Measurements from ENCODE around the gene PGLYRP2. TPM values are rescaled to one million over a fixed set of nuclear protein-coding genes. Genes with fewer than 3 reads are reported as not detected.
"Not testable (repeated sequence)": the region's sequence is repeated elsewhere in the genome, so short reads cannot be mapped to it uniquely, and the experiment has no call there.

PGLYRP2 gene
- total RNA-seq, 1 experiment from 2014 or later: not detected

DNA sequence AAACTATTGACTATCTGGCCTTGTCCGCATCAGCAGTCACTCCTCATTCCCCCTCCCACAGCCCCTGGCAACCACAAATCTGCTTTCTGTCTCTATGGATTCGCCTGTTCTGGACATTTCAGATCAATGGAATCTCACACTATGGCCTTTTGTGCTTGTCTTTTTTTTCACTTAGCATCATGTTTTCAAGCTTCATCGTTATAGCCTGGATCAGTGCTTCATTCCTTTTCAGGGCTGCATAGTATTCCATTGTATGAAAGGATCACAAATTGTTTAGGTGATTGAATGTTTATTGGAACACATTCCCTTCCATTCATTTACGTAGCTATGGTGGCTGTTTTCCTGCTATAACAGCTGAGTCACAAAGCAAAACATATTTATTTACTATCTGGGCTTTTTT lies 7.7 kb upstream of the PGLYRP2 start:
- DNase-seq (ENCODE audit: low read depth): no peak

DNA sequence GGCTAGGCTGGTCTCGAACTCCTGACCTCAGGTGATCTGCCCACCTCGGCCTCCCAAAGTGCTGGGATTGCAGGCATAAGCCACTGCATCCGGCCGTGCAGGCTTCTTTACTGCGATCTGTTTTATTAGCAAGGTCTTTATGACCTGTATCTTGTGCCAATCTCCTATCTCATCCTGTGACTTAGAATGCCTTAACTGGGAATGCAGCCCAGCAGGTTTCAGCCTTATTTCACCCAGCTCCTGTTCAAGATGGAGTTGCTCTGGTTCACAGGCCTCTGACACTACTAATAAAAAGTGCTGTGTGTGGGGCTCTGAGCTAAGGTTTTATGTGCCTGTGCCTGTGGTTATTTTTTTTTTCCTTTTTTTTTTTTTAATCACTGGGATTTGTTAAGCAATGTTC lies 6.5 kb upstream of the PGLYRP2 start:
- DNase-seq (ENCODE audit: low read depth): not testable (repeated sequence)

DNA sequence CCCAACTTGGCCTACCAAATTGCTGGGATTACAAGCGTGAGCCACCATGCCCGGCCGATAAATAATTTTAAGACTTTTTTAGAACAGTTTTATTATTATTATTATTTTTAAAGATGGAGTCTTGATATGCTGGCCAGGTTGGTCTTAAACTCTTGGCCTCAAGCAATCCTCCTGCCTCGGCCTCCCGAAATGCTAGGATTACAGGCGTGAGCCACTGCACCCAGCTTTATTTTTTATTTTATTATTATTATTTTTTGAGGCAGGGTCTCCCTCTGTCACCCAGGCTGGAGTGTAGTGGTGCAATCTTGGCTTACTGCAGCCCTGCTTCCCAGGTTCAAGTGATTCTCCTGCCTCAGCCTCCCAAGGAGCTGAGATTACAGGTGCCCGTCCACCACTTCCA lies 1.7 kb upstream of the PGLYRP2 start:
- not testable (repeated sequence) for DNase-seq (ENCODE audit: low read depth)

DNA sequence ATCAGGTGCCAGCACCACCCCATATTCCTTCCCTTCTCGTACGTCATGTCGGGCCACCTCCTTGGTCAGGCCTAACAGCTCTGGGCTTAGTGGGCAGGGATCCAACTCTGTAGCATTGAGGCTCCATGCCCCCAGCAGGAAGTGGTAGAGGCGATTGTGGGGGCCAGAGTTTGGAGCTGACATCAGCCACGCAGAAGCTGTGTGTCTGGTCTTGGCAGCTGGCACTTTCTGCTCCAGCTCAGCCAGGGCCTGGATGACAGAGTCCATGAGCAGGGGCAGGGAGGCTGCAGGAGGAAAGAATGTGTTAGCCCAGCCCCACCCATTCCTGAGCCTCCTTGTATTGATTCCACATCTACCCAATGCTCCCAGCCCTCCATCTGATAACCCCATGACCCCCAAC lies 3.0 kb downstream of the PGLYRP2 start:
- no peak for DNase-seq (ENCODE audit: low read depth)

DNA sequence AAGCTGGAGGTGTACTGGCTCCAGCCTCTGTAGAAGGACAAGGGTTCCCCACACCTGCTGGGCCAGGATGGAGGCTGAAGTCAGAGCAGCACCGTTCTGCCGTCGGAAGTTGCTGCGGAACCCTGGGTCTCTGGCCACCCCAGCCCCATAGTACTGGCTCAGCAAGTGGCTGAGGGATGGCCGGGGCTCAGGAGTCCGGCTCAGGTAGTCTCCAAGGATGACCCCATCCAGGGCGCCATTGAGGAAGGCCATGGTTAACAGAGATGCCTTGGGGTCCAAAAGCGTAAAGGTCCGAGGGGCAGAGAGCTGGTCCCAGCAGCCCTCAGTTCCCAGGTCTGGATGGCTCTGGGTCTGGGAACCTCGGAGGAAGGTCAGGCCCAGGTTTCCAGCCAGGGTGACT lies 3.7 kb downstream of the PGLYRP2 start:
- DNase-seq (ENCODE audit: low read depth): no peak

DNA sequence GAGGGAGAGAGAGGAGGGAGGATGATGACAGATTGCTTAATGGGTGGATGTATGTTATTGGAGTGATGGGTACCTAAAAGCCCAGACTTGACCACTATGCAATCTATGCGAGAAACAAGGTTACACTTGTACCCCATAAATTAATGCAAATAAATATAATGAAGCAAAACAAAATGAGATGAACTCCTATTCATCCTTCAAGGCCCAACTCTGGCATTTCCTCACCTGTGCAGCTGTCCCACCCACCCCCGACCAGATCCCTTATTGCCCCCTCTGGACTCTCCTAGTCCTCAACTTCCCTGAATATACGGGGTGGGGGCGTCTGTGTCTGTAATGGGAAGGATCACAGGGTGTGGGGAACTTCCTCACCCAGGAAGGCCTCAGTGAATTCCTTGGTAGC lies 4.1 kb downstream of the PGLYRP2 start:
- no peak for DNase-seq (ENCODE audit: low read depth)

DNA sequence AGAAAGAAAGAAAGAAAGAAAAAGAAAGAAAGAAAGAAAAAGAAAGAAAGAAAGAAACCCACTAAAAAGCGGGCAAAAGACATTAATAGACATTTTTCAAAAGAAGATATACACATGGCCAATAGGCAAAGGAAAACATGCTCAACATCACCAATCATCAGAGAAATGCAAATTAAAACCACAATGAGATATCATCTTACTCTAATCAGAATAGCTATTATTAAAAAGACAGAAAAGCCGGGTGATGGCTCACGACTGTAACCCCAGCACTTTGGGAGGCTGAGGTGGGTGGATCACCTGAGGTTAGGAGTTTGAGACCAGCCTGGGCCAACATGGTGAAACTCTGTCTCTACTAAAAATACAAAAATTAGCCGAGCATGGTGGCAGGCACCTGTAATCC lies 5.5 kb downstream of the PGLYRP2 start:
- DNase-seq (ENCODE audit: low read depth): not testable (repeated sequence)

DNA sequence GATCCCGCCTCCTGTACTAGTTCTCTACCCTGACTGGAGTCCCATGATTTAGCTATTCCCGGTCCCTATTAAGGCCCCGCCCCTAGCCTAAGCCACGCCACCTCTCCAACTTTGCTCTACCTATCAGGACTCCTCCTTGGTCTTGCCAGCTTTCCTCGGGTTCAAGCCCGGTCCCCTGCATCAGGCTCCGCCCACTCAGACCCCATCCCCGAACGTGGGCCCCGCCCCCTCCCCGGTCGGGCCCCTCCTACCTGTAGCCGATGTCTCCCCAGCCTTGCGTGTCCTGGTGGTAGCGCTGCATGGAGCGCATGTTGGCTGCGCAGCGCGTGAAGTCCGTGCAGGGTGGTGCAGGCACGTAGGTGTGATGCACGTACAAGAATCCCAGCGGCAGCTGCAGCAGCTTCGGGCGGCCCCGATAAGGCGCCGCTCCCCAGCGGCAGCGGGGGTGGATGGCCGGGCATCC lies 7.6 kb downstream of the PGLYRP2 start:
- DNase-seq (ENCODE audit: low read depth): no peak

DNA sequence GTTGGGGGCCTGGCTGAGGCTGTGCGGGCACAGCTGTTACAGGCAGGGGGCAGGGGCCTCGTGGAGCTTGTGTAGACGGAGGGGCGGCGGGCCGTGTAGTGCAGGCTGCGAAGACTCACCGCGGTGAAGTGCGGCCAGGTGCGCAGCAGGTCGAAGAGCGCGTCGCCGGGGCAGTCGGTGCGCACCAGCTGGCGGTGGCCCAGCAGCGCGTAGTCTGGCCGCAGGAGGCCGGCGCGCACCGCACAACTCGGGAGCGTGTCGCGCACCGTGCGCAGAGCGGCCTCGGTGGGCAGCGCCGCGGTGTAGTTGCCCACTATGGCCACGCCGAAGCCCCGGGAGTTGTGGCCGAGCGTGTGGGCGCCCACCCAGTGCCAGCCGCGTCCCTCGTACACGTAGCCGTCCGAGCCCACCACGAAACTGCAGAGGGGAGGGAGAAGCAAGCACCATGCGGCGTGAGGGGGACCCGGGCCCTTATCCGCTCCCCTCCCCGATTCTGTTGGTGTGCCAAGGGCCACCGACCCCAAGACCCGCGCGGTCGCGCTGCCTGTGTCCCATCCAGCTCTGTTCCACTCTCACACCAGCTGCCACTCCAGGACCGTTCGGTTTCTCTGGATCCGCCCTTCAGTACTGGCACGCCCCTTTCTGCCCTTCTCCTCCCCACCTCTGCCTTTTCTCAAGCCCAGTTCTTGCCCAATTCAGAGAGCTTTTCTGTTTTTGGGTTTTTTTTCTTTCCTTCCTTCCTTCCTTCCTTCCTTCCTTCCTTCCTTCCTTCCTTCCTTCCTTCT lies 9.6 kb downstream of the PGLYRP2 start:
- DNase-seq (ENCODE audit: low read depth): no peak

DNA sequence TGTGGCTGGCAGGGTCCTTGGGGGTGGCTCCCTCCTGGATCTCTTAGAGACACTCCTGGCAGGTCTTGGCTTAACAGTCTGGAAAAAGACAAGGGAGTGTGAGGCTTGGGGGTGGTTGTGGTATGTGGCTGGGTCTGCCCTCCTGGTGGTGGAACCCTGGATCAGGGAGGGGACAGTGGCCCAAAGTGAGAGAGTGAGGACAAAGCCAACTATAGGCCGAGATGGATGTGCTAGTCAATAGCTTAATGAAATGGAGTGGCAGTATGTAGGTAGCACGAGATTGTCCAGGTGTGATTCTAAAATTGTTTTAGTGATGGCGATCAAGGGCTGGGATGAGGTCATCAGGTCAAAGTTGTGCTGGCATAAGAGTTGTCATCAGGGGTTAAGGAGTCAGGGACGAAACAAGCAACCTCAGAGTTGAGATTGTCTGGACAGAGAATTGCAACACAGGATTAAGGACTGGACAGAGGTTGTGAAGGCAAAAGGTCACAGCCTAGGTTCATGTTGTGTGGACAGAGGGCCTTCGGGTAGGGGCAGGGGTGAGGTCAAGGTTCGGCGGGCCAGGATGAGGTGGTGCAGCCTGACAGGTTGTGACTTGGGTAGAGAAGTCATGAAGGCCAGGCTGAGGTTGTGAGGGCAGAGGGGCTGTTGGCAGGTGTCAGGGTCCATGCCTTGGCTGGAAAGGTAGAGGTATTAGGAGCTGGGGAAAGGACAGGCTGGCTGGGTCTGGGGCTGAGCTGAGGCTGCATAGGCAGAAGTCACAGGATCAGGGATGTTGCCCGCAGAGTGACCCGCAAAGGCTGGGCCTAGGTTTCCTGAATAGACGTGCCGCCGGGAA lies 10.4 kb downstream of the PGLYRP2 start:
- no peak for DNase-seq (ENCODE audit: low read depth)

DNA sequence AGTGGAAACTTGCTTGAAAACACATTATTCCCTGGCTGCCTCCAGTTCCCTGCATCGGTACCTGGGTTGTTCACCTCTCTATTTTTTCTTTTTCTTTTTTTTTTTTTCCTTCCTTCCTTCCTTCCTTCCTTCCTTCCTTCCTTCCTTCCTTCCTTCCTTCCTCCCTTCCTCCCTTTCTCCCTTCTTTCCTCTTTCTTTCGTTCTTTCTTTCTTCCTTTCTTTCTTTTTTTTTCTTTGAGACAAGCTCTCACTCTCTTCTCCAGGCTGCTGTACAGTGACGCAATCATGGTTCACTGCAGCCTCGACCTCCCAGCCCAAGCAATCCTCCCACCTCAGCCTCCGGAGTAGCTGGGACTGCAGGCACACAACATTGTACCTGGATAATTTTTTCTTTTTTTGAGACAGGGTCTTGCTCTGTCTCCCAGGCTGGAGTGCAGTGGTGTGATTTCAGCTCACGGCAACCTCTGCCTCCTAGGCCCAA lies 11.5 kb downstream of the PGLYRP2 start:
- no peak for DNase-seq (ENCODE audit: low read depth)

DNA sequence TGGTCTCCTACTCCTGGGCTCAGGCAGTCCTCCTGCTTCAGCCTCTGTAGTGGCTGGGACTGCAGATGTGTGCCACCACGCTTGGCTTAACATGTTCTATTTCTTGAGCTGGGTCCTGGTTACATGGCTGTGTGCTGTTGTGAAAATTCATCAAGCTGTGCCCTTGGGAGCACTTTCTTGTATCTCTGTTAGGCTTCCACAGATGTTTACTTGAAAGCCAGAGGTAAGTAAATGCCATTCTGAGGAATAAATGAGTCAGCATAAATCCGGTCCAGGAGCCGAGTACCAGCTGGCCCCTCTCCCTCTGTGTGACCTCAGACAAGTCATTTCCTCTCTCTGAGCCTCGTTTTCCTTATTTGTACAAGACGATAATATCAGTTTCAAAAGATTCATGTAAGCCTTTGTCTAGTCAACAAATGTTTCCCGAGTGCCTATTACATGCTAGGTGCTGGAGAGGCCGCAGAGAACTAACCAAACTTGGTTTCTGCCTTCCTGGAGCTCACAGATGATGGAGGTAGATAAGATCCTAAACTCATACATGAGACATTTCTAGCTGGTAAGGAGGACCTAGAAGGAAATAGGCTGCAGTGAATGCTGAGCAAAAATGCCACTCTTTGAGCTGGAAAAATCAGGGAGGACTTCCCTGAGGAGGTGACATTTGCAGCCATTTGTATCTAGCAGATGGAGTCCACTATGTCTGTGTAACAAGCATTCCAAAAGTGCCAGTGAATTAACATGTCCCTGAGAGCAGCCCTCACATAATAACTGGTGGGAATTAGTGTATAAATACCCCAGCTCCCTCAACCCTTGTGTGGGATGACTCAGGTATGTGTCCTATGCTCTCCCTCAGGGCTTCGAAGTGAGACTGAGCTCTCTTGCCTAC lies 12.2 kb downstream of the PGLYRP2 start:
- DNase-seq (ENCODE audit: low read depth): peak; percentile 76

DNA sequence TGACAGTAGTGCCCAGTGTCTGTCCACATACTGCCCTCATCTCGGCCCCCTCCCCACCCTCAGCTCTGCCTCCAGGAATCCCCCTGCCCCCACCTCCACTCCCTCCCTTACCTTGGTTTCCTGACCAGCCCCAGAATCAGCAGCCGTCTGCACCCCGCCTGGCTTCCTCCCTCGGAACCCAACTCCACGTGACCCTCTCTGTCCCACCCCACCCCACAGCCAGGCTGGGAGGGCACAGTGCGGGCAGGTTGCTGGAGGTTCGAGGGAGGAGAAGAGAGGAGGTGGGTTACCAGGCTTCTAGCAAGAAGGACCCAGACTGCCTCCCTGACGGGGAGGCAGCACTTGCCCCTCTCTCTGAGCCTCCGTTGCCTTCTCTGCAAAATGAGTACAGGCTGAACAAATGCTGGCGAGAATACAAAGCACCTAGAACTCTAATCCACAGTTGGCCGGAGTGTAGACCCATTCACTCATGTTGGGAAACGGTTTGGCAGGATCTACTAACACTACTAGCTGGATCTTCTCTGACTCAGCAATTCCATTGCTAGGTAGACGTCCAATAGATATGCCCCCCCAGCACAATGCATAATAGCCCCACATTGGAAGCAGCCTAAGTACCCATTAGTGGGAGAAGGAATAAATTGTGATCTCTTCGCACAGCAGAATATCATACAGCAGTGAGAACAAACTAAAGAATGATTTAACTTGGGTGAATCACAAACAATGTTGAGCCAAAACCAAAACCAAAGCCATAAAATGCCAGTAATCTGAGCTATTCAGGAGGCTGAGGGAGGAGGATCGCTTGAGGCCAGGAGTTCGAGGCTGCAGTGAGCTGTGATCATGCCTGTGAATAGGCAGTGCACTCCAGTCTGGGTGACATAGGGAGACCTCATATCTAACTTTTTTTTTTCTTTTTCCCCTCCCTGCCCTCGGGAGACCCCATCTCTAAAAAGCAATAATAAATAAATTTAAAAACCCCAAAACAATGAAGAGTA lies 14.6 kb downstream of the PGLYRP2 start, which contains the start of gene RASAL3:
TSS of gene RASAL3 (minus strand) at position 151 of the 992 bp plus-strand sequence. CDS start 186 bp downstream, outside the sequence.
- DNase-seq (ENCODE audit: low read depth): no peak

DNA sequence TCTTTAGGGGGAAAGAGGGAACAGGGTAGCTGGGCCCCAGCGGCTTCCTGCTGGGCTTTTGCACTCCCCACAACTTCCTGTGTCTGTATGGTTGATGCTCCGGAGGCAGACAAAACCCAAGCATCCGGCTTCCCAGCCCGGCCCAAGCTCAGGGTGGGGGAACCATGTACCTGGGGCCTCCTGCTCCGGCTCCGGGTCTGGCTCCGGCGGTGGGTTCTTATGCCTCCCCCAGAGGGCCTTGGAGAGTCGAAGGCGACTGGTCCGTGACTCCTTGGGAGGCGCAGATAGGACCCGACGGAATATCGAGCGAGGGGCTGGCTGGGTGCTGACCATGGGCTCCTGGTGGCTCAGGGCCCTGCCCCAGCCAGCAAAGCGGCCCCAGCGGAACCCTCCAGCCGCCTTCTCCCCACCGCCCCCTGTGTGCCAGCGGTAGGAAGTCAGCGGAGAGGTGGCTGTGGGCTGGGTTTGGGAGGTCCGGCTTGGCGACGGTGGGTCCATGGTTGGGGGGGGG lies 15.4 kb downstream of the PGLYRP2 start:
- no peak for DNase-seq (ENCODE audit: low read depth)

DNA sequence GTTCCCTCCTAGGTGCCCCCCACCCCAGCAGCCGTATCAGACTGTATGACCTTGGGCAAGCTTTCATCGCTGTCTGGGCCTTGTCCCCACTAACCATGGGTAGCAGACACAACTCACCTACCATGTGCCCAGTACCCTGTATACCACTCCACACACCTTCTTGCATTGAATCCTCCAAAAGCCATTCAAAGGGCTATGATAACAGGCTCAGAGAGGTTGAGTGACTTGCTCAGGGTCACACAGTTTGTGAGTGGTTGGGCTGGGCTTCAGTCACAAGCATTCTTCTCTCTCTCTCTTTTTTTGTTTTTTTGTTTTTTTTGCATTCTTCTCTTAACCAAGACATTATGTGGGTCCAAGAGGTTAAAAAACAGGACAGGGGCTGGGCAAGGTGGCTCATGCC lies 17.6 kb downstream of the PGLYRP2 start:
- no peak for DNase-seq (ENCODE audit: low read depth)

DNA sequence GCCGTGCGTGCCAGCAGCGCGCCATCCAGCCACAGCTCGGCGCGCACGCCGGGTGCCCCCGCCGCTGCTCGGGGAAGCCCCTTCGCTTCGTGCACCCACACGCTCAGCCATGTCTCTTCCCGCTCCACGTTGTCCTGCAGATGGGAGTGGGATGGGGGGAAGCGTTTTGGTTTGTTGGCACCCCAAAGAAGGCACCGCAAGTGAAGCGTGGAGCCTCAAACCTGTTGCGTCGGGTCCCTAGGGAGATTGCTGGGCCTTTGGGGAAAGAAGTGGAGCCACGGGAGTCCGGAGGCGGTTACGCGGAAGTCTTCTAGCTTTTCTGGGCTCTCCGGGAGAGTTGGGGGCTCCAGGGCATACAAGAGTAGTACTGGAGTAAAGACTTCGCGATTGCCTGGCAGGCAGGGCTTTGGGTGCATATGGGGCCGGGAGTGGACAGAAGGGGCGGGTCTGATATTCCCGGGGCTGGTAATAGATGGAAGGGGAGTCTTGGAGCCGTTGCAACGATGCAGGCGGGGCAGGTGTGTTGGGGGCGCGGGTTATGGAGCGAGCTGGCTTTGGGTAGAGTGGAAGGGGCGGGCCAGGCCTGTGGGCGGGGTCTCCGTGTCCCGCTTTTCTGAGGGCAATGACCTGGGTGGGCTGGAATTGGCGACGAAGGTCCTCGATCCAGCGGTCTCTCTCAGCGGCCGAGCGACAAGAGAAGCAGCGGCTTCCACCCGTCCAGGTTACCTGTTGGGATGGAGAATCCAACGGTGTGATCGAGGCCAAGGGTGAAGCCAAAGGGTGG lies 21.4 kb downstream of the PGLYRP2 start:
- DNase-seq (ENCODE audit: low read depth): no peak

DNA sequence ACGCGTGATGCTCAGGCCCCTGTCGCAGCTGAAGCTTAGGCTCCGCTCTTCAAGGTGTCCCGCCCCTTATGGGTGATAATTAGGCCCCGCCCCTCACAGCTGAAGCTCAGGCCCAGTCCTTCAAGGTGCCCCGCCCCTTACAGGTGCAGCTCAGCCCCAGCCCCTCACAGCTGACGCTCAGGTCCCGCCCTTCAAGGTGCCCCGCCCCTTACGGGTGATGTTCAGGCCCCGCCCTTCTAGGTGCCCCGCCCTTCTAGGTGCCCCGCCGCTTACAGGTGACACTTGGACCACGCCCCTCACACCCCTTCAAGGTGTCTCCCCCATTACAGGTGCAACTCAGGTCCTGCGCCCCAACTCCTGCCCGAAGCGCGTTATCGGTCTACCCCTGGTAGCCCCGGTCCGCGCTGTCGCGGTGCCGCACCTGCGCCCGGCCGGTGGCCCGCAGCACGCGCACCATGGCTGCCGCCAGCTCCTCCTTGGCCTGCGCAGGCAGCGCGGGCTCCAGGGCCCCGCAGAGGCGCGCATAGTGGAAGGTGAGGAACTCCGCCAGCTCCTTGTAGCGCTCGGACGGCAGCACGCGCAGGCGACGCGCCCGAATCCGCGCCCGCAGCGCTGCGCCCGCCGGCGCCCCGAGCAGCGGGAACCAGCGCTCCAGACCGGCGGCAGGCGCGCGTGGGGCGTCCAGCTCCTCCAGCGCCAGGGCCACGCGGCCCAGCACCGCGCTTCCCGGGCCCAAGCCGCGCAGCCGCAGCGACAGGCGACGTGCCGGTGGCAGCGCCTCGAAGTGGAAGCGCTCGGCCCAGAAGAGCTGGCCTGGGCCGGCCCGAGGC lies 22.2 kb downstream of the PGLYRP2 start:
- DNase-seq (ENCODE audit: low read depth): no peak

DNA sequence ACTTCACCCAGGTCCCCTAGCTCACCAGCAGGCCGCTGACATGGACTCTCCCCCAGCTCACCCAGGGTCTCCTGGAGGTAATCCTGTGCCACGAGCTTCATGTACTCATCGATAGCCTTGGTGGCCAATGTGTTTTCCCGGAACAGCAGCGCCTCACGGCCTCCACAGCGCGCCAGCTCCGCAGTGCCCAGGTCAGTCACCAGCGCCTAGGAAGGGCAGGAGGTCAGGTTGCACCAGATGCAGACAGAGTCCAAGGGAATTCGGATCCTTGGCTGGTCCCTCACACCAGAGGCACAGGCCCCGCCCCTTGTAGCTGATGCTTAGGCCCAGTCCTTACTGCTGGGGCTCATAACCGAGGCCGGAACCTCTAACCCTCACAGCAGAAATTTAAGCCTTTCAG lies 22.9 kb downstream of the PGLYRP2 start:
- DNase-seq (ENCODE audit: low read depth): no peak
